GM12873 (cell line): ENCODE data around the gene SYNC.

Experiments
- TF ChIP-seq, protein P1 (sequence below): IDR thresholded peaks from 2 replicates; pipeline ENCODE4 v1.5.1; 2012; ENCODE audit warnings: low read depth, mild to moderate bottlenecking, moderate library complexity, low read length, control low read depth; ENCODE audit not compliant: insufficient read depth; ENCODE audit errors: missing control alignments

SYNC gene

GRCh38 chr1:32644426-32644825 is 58.1 kb downstream of the SYNC start:
- TF ChIP-seq, protein P1, sequence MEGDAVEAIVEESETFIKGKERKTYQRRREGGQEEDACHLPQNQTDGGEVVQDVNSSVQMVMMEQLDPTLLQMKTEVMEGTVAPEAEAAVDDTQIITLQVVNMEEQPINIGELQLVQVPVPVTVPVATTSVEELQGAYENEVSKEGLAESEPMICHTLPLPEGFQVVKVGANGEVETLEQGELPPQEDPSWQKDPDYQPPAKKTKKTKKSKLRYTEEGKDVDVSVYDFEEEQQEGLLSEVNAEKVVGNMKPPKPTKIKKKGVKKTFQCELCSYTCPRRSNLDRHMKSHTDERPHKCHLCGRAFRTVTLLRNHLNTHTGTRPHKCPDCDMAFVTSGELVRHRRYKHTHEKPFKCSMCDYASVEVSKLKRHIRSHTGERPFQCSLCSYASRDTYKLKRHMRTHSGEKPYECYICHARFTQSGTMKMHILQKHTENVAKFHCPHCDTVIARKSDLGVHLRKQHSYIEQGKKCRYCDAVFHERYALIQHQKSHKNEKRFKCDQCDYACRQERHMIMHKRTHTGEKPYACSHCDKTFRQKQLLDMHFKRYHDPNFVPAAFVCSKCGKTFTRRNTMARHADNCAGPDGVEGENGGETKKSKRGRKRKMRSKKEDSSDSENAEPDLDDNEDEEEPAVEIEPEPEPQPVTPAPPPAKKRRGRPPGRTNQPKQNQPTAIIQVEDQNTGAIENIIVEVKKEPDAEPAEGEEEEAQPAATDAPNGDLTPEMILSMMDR = no peak

GRCh38 chr1:32639489-32640075 is 63.0 kb downstream of the SYNC start:
- TF ChIP-seq, protein P1 = no peak

- TF ChIP-seq, protein P1 = no peak
Observed at GRCh38 chr1:32636914-32637645, 65.5 kb downstream of the SYNC start.

DNA sequence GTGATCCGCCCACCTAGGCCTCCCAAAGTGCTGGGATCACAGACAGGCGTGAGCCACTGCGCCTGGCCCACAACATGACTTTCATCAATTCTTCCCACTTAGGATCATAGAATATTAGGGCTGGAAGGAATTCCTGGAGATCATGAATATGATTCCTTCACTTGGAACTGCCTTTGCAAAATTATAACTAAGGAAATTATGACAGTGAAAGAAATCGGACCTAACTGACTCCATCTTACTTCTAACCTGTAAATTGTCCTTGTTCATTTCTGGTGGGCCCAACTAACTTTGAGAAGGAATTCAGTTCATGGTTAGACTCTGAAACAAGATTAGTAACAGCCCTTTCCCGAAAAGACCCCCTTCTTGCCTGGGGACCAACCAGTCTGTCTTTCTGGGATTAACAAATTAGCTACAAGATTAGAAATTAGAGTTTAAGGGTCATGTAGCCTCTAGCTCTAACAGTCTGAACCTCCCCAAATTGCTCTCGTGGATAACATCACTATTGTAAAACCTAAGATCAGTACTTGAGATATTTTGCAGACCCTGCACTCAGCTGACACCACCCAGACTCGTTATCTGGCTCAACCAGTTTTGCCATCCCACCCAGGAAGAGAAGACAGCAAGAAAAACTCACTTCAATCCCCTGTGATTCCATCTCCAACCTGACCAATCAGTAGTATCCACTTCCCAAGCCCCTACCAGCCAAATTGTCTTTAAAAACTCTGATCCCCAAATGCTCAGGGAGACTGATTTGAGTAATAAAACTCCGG is 66.9 kb downstream of the SYNC start:
- TF ChIP-seq, protein P1 = no peak

DNA sequence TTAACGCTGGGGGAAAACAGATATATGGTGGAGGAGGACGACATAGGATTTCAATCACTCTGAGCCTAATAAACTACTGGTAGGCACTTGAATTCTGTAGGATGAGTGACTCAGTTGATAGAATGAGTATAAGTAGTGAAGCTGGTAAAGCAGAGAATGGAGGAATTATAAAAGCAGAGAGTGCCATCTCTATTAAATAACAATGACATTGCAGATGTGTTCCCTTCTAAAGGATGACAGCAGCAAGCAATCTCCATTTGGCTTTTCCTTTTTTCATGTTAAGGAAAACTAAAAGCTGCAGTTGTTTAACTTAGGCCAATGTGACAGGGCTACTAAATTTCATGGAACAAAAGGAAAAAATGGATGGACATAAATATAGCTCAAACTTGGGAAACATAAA is 69.7 kb downstream of the SYNC start:
- TF ChIP-seq, protein P1 = no peak
